Measurements from ENCODE around the gene FAM32A. TPM values are rescaled to one million over a fixed set of nuclear protein-coding genes. Genes with fewer than 3 reads are reported as not detected.

Gene FAM32A
- total and polyA plus RNA-seq, 10 of the 15 experiments (the other 5 are each of a cell fraction or from before 2014, with no cell fraction given) = 33.3 to 116 (median 71.9) TPM

- TF ChIP-seq, protein P1, sequence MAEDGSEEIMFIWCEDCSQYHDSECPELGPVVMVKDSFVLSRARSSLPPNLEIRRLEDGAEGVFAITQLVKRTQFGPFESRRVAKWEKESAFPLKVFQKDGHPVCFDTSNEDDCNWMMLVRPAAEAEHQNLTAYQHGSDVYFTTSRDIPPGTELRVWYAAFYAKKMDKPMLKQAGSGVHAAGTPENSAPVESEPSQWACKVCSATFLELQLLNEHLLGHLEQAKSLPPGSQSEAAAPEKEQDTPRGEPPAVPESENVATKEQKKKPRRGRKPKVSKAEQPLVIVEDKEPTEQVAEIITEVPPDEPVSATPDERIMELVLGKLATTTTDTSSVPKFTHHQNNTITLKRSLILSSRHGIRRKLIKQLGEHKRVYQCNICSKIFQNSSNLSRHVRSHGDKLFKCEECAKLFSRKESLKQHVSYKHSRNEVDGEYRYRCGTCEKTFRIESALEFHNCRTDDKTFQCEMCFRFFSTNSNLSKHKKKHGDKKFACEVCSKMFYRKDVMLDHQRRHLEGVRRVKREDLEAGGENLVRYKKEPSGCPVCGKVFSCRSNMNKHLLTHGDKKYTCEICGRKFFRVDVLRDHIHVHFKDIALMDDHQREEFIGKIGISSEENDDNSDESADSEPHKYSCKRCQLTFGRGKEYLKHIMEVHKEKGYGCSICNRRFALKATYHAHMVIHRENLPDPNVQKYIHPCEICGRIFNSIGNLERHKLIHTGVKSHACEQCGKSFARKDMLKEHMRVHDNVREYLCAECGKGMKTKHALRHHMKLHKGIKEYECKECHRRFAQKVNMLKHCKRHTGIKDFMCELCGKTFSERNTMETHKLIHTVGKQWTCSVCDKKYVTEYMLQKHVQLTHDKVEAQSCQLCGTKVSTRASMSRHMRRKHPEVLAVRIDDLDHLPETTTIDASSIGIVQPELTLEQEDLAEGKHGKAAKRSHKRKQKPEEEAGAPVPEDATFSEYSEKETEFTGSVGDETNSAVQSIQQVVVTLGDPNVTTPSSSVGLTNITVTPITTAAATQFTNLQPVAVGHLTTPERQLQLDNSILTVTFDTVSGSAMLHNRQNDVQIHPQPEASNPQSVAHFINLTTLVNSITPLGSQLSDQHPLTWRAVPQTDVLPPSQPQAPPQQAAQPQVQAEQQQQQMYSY (CRISPR knock-in tag; IDR thresholded peaks at IDR 0.05) = no peak
- TF ChIP-seq YY1 (IDR thresholded peaks at IDR 0.05; ENCODE audit: low read depth, low read length) = no peak
- TF ChIP-seq, protein P2, sequence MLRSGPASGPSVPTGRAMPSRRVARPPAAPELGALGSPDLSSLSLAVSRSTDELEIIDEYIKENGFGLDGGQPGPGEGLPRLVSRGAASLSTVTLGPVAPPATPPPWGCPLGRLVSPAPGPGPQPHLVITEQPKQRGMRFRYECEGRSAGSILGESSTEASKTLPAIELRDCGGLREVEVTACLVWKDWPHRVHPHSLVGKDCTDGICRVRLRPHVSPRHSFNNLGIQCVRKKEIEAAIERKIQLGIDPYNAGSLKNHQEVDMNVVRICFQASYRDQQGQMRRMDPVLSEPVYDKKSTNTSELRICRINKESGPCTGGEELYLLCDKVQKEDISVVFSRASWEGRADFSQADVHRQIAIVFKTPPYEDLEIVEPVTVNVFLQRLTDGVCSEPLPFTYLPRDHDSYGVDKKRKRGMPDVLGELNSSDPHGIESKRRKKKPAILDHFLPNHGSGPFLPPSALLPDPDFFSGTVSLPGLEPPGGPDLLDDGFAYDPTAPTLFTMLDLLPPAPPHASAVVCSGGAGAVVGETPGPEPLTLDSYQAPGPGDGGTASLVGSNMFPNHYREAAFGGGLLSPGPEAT (IDR thresholded peaks at IDR 0.05; ENCODE audit: low read depth) = no peak
- no peak for TF ChIP-seq SREBF1 (IDR thresholded peaks at IDR 0.05; ENCODE audit: low read length)
- TF ChIP-seq, protein P3, sequence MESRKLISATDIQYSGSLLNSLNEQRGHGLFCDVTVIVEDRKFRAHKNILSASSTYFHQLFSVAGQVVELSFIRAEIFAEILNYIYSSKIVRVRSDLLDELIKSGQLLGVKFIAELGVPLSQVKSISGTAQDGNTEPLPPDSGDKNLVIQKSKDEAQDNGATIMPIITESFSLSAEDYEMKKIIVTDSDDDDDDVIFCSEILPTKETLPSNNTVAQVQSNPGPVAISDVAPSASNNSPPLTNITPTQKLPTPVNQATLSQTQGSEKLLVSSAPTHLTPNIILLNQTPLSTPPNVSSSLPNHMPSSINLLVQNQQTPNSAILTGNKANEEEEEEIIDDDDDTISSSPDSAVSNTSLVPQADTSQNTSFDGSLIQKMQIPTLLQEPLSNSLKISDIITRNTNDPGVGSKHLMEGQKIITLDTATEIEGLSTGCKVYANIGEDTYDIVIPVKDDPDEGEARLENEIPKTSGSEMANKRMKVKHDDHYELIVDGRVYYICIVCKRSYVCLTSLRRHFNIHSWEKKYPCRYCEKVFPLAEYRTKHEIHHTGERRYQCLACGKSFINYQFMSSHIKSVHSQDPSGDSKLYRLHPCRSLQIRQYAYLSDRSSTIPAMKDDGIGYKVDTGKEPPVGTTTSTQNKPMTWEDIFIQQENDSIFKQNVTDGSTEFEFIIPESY (IDR thresholded peaks at IDR 0.05) = 0 out of 2 replicates have a peak, but pooled peaks have one; percentile 23
- TF ChIP-seq ZBED1 (IDR thresholded peaks at IDR 0.05; ENCODE audit: borderline replicate concordance) = no peak
Measured at GRCh38 chr19:16136185-16136999, 48.8 kb upstream of the FAM32A start (continued).
